ENCODE results near the gene RAB3D.

- no peak for TF ChIP-seq EZH2 (IDR thresholded peaks at IDR 0.05; ENCODE audit: low read length, missing control alignments)
- no peak for TF ChIP-seq CTCF (conservative IDR thresholded peaks at IDR 0.05 in 1 of 2, IDR thresholded peaks at IDR 0.05 in 1 of 2; ENCODE audit: low read depth in 1 of 2, low read length in 2 of 2)
Measured at GRCh38 chr19:11322269-11323024, 17.0 kb downstream of the RAB3D start.
